GM19099 (cell line): ENCODE measurements around the gene WDR18.

ENCODE experiments used
- POLR2A ChIP-seq: IDR thresholded peaks from 3 replicates; pipeline ENCODE4 v1.6.1; 2011; ENCODE audit warnings: low read depth; ENCODE audit not compliant: insufficient read length; ENCODE audit errors: extremely low read depth

WDR18 gene, protein sequence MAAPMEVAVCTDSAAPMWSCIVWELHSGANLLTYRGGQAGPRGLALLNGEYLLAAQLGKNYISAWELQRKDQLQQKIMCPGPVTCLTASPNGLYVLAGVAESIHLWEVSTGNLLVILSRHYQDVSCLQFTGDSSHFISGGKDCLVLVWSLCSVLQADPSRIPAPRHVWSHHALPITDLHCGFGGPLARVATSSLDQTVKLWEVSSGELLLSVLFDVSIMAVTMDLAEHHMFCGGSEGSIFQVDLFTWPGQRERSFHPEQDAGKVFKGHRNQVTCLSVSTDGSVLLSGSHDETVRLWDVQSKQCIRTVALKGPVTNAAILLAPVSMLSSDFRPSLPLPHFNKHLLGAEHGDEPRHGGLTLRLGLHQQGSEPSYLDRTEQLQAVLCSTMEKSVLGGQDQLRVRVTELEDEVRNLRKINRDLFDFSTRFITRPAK

DNA sequence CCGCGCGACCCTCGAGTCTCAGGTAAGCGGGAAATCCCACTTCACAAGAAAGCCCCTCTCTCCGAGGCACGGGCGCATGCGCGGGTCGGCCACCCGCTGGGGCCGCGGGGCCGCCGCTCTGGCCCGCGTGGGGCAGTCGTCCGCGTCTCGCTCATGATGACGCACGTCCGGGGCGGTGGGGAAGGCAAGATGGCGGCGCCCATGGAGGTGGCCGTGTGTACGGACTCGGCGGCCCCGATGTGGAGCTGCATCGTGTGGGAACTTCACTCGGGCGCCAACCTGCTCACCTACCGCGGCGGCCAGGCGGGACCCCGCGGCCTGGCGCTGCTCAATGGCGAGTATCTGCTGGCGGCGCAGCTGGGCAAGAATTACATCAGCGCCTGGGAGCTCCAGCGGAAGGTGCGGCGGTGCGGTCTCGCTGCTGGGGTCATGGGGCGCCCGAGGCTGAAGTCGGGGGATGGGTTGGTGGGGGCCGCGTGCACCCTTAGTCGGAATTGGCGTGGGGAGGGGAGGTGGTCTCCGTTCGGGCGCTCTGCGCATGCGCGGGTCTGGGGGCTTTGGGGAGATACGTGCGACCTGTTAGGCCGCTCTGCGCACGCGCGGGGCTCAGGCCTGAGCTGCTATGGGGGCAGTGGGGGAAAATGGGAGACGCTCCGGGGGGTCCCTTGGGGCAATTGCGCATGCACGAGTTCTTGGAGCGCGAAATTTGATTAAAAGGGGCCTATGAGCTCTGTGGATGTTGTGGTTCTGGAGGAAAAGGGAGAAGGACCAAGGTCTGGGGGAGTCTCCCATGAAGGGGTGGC, at the start of gene WDR18:
Gene WDR18, plus strand, starts transcription at position 181 of the 803 bp plus-strand sequence. Its CDS starts 9 bp downstream, at position 190.
- TF ChIP-seq POLR2A, result peak; percentile 64

DNA sequence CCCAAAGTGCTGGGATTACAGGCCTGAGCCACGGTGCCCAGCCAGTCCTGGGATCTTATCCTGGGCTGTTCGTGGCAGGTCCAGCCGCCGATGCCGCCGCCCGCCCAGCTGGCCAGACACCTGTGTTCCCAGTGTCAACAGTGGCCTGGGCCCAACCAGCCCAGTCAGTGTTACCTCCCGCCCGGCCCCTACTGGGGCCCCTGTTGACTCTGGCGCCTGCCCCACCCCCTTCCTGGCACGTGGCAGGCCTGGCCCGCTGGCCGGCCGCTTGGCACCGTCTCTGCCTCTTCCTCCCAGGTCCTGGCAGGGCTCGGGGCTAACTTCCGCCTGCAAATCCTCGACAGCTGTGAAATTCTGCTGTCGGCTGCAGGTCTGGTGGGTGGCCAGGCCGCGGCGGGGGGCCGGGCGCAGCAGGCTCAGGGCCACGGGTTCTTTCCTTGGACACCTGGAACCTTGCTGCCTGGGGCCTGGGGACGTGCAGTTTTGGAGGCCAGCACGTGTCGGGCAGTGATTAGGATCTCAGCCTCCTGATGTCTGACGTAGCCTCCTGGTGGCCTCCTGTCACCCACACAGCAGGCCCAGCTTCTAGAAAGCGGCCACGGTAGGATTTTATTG, 49.2 kb upstream of the WDR18 start:
- no peak for TF ChIP-seq POLR2A

DNA sequence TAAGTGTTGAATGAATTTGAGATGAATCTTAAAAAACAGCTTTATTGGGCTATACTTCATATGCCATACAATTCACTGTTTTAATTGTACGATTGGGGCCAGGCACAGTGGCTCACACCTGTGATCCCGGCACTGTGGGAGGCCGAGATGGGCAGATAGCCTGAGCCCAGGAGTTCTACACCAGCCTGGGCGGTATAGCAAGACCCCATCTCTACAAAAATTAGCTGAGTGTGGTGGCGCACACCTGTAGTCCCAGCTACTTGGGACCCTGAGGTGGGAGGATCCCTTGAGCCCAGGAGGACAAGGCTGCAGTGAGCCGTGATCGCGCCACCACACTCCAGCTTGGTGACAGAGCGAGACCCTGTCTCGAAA, 48.0 kb upstream of the WDR18 start:
- TF ChIP-seq POLR2A, result no peak

DNA sequence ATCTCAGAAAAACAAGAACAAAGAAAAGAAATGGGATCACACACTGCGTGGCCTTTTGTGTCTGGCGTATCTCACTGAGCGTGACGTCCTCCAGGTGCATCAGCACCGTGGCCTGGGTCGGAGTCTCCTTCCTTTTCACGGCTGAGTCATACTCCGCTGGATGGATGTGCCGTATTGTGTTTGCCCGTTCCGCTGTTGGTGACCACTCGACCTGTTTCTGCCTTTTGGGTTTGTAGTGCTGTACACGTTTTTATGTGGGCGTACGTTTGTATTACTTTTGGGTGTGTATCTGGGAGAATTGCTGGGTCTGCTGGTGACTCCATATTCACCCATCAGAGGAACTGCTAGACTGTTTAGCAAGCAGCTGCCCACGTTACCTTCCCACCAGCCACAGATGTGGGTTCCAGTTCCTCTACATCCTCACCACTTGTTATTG, 46.9 kb upstream of the WDR18 start:
- no peak for TF ChIP-seq POLR2A

DNA sequence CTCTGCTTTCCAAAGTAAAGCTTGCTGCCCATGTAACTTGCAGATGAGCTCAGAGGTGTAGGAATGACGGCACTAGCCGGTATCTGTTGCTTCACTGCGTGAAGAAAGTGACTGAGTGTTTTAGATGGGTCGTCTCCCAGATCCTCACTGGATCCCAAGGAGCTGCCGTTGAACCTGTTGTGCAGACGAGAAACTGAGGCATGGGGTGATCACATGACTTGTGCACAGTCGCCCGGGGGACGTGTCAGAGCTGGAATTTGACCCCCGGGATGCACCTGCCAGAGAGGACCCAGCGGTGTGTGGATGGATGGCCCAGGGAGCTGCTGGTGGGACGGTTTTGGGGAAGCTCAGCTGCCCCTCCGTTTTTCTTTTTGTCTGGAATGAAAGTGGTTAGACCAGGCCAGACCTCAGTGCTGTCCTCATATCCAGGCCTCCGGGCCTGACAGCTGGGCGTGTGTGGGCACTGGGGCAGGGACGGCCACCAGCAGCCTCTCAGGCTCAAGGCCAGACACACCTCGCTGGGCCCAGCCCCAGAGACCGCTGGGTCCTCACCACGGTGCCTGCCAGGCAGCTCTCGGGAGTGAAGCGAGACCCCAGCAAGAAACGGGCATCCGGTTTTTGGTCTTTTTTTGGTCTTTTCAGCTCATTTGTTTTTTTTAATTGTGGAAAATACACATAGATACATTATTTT, 45.8 kb upstream of the WDR18 start:
- TF ChIP-seq POLR2A, result no peak

DNA sequence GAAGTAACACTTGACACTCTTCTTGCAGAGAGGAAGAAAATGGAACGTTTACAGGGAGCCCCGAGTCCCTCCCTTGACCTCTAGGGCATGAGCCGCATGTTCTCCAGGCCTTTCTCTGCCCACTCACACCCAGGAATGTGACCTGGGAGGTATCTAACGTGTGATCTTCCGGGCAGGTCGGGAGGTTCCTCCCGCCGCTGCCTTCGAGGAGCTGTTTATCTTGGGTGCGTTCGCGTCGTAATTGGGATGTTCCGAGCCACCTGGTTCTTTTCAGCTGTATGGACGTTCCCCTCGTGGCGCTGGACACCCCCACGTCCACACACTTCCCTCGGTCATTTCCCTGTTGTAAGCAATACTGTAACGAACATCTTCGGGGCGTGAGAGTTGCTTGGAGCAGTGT, 44.7 kb upstream of the WDR18 start:
- TF ChIP-seq POLR2A, result no peak

DNA sequence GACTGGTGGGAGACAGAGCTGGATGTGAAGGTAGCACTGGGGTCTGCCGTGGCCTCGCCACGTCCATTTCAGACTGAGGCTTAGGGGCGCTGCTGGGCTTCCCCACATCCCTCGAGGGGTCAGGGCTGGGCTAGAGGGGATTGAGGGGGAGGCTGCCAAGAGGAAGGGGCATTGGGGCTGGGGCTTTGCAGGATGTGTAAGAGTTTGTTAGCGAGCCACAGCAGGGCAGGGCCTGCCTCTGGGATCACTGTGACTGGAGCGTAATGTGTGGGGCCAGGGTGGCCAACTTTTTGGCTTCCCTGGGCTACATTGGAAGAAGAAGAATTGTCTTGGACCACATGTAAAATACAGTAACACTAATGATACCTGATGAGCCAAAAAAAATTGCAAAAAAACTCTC, 44.2 kb upstream of the WDR18 start:
- TF ChIP-seq POLR2A, result no peak

DNA sequence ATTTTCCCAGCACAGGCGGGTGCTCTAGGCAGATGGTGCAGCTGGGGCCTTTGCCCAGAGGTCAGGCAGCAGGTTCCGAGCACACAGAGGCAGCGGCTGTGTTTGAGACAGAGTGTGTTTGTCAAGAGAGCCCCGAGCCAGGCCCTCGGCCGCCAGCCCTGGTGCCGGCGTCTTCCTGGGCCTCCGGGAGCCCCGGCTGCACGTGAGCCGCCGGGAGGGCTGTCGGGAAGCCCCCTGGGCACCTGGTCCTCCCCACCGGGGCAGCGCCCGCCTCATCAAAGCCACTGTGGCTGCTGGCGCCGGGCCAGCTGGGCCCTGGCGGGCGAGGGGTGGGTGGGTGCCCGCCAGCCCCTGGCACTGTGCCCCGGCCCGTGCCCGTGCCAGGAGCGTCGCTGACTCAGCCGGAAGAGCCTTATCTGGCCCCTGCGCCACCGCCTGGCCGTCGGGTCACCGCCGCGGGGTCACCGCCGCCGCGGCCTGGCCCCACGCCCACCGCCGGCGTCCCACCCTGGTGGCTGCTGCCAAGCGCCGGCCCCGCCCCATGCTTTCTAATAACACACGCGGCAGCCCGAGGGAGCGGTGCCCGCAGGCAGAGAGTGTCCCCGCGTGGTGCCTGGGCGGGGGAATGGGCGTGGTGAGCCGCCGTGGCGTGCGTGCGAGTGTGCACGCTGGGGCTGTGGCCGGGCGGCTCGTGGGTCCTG, 43.4 kb upstream of the WDR18 start:
- no peak for TF ChIP-seq POLR2A

DNA sequence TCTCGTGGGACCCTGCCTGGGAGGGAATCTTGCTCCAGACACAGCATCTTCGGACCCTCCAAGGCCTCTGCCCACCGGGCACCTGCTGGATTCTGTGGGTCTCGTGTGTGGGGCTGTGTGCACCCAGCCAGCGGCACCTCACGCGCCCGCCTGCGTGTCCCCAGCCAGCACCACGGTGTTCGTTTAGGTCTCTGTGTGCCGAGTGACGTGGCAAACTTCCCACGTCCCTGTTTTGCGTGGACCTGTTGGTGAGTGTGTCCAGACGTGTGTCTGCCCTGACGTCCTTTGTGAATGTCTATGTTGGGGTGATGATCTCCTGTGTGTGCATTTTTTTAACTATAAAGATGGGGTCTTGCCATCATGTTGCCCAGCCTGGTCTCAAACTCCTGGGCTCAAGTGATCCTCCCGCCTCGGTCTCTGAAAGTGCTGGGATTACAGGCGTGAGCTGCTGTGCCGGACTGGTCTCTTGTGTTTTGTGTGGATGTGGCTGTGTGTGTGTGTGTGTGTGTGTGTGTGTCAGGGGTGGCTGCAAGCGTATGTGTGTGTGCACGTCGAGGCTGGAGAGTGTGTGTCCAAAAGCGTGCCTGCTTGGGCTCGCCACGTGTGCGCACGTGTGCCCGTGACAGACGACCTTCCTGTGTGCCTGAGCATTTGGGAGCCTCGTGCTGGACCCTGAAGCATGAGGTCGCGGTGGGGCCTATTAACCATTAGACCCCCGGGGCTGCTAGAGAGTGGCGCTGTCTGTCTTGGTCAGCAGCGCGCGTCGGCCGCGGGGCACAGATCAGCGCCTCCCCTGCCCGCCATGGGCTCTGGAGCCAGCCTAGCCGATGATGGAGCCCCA, 42.6 kb upstream of the WDR18 start:
- no peak for TF ChIP-seq POLR2A

DNA sequence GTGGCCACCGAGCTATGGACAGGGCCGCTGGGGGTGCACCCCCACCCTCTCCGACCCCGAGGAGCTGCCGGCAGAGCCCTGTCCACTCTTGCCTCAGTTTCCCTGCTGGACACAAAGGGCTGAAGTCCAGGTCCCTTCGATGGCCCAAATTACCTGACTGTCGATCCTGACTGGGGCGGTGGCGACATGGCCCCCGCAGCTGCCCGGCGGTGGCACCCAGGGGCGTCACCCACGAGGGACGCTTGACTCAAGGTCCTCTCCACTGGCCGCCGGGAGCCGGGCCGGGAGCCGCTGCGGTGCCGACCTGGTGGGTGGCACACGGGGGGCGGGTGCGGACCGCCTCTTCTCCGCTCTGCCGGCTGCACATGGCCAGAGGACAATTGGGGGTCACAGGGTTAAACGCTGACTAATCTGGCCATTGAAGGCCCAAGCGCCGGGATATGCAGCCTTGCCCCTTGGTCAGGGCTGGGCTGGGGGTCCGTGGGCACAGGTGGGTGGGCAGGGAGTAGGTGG, 42.0 kb upstream of the WDR18 start:
- TF ChIP-seq POLR2A, result no peak

DNA sequence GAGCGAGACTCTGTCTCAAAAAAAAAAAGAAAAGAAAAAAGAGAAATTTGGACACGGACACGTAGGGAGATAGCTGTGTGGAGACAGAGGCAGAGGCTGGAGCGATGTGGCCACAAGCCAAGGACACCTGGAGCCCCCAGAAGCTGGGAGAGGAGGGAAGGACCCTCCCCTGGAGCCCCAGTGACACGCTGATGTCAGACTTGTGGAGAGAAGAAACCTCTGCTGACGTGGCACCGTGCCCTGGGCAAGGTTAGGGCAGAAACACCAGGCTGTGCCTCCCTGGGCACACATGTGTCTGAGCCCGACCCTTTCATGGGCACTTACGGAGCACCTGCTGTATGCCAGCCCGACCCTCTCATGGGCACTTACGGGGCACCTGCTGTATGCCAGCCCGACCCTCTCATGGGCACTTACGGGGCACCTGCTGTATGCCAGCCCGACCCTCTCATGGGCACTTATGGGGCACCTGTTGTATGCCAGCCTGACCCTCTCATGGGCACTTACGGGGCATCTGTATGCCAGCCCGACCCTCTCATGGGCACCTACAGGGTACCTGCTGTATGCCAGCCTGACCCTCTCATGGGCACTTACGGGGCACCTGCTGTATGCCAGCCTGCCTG, 40.5 kb upstream of the WDR18 start:
- no peak for TF ChIP-seq POLR2A

DNA sequence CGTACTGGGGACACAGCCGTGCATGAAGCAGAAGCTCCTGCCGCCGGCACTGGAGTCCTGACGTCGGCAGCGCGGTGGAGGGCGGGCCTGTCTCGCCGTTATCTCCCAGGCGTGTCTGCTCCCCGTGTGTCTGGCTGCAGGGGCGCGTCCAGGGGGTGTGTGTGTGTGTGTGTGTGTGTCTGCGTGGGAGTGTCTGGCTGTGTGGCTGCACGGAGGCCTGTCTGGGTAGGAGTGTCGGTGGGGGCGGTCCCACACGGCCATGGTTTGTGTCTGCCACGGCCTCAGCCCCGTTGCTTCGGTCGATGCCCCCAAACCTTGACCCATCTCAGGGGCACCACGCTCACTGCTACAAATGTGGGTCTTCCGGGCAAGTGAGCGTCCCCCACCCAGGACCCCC, 40.0 kb upstream of the WDR18 start:
- TF ChIP-seq POLR2A, result no peak

DNA sequence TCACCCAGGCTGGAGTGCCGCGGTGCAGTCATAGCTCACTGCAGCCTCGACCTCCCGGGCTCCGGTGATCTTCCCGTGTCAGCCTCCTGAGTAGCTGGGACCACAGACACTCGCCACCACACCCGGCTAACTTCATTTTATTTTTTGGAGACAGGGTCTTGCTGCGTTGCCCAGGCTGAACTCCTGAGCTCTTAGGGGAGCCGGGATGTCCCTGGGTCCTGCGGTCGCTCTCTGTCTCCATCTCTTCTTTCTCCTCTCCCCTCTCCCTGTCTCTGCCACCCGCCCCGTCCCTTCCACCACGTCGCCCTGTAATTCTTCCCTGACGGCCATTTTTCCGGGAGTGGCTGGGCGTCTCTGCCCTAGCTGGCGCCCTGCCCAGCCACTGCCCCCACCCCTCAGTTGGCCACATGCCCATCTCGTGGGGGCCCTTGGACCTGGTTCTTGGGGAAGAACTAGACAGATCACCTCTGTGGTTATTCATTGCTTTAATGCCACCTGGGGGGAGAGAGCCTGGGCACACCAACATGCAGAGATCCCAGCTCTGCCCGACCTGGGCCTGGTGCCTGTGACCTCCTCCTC, 39.4 kb upstream of the WDR18 start:
- no peak for TF ChIP-seq POLR2A
